GM12873 (cell line): ENCODE data around the gene PDGFRB.

Experiments used
- TF ChIP-seq, protein P1 (sequence below): IDR thresholded peaks from 2 replicates; pipeline ENCODE4 v1.5.1; 2012; ENCODE audit warnings: low read depth, mild to moderate bottlenecking, moderate library complexity, low read length, control low read depth; ENCODE audit not compliant: insufficient read depth; ENCODE audit errors: missing control alignments

PDGFRB gene

DNA sequence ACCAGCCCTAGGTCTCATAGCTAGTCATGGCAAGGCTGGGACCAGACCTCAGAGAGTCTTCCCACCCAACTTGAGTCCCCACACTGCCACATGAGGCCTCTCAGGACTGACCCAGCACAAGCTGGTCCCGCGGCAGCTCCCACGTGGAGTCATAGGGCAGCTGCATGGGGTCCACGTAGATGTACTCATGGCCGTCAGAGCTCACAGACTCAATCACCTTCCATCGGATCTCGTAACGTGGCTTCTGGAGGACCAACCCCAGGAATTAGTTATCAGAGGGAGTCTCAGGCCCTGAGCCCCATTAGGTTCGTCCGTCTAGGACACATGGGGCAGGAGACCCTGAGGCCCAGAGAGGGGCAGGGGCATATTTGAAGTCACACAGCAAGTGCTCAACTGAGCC, 30.3 kb downstream of the PDGFRB start:
- TF ChIP-seq, protein P1, sequence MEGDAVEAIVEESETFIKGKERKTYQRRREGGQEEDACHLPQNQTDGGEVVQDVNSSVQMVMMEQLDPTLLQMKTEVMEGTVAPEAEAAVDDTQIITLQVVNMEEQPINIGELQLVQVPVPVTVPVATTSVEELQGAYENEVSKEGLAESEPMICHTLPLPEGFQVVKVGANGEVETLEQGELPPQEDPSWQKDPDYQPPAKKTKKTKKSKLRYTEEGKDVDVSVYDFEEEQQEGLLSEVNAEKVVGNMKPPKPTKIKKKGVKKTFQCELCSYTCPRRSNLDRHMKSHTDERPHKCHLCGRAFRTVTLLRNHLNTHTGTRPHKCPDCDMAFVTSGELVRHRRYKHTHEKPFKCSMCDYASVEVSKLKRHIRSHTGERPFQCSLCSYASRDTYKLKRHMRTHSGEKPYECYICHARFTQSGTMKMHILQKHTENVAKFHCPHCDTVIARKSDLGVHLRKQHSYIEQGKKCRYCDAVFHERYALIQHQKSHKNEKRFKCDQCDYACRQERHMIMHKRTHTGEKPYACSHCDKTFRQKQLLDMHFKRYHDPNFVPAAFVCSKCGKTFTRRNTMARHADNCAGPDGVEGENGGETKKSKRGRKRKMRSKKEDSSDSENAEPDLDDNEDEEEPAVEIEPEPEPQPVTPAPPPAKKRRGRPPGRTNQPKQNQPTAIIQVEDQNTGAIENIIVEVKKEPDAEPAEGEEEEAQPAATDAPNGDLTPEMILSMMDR = no peak

DNA sequence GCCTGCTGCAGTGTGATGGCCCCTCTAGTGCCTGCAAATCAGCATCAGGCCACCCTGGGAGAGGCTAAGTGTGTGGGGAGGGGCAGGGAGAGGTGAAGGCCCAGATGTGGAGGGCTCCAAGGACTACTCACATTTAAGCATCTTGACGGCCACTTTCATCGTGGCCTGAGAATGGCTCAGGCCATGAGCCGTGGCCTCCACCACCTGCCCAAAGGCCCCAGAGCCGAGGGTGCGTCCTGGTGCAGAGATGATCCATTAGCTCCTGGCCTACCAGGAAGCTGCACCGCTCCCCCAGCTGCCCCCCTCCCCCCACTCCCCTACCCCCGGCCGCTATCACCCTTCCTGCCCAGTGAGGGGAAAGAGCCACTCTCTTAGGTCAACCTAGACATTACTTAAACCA, 31.0 kb downstream of the PDGFRB start:
- TF ChIP-seq, protein P1 = no peak

DNA sequence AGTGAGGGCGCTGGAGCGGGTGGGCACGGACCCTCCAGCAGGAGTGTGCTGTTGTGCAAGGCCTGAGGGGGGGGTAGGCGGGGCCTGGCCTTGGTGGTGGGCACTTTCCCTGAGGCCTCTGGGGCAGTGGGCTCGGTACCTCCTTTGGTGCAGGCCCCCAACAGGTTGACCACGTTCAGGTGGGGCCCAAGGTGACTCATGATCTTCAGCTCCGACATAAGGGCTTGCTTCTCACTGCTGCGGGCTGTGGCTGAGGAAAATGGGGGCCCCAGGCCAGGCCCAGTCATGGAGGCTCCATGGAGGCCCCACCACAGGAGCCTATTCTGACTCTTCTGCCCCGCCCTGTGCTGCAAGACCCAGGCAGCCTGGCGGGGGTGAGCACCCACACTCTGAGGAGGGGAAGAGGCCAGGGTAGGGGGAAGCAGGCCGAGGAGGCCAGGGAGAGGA, 31.5 kb downstream of the PDGFRB start:
- TF ChIP-seq, protein P1 = no peak

DNA sequence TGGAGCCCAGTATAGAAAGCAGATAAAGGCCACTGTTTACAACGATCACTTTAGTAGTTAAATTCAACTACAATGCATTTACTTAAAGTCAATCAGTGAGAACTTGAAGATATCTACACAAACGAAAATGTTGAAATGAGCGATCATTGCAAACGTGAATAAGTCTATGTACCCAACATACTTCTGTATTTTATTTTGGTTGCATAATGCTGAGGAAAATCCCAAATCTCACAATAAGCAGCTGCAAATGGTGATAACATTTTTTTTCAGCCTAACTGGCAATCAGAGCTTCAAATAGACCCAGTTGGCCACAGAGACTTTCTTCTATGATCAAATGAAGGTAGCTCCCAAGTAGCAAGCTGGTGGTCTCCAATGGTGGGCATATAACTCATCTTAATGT, 32.1 kb downstream of the PDGFRB start:
- TF ChIP-seq, protein P1 = no peak

DNA sequence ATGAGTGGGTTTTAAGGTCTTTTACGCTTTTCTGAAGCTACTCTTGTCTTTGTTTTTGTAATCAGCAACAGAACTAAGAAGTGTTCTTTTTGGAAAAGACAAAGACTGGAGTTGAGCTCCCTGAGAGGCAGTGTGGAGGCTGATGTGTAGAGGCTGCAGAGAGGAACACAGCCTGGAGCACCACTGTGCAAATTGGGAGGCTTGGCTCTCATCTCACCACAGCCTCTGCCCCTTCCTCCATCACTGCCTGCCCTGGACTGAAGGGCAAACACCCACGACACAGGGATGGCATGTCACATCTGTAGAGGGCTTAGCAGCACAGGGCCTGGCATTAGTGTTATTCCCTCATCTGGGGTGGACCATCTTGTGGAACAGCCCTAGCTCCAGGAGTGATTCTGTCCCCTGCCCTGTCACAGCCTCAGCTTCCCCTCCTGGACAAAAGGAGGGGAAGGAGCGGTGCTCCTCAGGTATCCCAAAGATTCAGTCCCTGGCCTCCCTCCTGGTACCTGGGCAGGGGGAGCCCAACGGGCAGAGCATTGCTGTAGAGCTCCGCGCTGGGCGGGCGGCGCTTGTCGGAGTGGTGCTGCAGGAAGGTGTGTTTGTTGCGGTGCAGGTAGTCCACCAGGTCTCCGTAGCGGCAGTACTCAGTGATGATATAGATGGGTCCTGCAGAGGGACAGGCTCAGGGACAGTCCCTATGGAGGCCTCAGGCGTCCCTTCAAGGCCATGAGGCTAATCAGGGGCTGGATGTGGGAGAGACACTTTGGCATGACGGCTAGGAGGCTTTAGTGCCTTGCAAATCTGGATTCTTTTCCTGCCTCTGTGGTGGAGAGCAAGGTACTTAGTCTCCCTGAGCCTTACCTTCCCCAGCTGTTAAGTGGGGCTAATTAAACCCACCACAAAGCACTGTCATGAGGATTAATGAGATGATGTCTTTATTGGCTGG, 32.8 kb downstream of the PDGFRB start:
- TF ChIP-seq, protein P1 = no peak

DNA sequence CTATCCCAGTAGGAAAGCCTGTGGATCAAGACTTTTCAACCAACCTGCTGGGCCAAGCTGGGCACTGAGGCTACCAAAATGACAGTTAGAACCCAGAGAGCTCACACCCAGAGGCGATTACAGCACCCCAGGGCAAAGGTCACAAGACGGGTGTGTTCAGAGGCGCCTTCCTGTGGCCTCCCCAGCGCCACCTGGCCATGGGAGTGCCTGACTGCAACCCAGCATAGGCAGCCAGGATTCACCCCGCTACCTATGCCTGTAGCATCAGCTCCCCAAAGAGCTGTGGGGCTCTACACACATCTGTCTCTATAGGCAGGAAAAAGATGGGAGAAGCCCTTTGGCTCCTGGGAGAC, 33.5 kb downstream of the PDGFRB start:
- TF ChIP-seq, protein P1 = peak; percentile 84

DNA sequence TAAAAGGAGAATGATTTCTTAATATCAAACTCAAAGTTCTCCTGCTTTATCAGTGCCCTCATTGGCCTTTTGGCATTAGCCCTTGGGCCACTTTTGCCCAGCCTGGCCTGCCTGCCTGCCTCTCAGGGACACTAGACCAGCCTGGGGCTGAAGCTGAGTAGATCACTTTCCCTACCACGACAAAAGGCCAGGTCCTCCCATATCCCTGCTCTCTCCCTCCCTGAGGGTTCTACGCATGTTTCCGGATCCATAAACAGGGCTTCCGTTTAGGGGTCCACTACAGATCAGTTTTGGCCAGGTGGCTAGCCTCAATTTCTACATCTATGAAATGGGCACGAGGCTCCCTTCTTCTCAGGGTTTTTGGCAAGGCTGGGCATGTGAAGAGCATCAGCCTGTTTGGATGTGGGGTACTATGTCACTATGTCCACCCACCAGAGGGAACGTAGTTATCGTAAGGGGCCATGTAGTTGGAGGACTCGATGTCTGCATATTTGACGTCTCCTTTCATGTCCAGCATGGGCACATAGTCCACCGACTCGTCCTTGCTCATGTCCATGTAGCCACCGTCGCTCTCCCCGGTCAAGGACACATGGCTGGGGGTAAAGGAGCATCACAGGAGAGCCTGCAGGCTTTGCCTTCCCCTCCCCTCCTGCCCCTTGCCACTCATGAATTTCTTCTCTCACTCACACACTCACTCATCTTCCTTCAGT, 34.0 kb downstream of the PDGFRB start:
- TF ChIP-seq, protein P1 = no peak
